ENCODE results near the gene ANO2.

- TF ChIP-seq EP300 (IDR thresholded peaks at IDR 0.05; ENCODE audit: borderline replicate concordance) (no peak), MAX (IDR thresholded peaks at IDR 0.05) (no peak), NFIC (IDR thresholded peaks at IDR 0.05) (no peak), TEAD4 (IDR thresholded peaks at IDR 0.05) (no peak), CEBPB (IDR thresholded peaks at IDR 0.05) (no peak), REST (IDR thresholded peaks at IDR 0.05; ENCODE audit: low read depth) (no peak), RAD21 (IDR thresholded peaks at IDR 0.05; ENCODE audit: low read depth) (no peak), TAF1 (IDR thresholded peaks at IDR 0.05; ENCODE audit: low read depth) (no peak), TCF12 (IDR thresholded peaks at IDR 0.05; ENCODE audit: low read depth) (no peak), CREB1 (IDR thresholded peaks at IDR 0.05; ENCODE audit: low read depth) (no peak), ZBTB7A (IDR thresholded peaks at IDR 0.05; ENCODE audit: low read depth) (no peak), YY1 (IDR thresholded peaks at IDR 0.05; ENCODE audit: low read depth) (no peak), FOXM1 (IDR thresholded peaks at IDR 0.05; ENCODE audit: borderline replicate concordance, low read depth) (no peak), EGR1 (IDR thresholded peaks at IDR 0.05) (no peak)
These were observed 80.8 kb downstream of the ANO2 start for GRCh38 chr12:5864301-5864700.
